CD1c-positive myeloid dendritic cell (primary cell): Measurements from ENCODE around the gene SPAG16.

Experiments
- DNase-seq: peaks from one replicate; pipeline ENCODE4 v3.0.0-alpha.2; 2016; ENCODE audit errors: extremely low spot score

Gene SPAG16

DNA sequence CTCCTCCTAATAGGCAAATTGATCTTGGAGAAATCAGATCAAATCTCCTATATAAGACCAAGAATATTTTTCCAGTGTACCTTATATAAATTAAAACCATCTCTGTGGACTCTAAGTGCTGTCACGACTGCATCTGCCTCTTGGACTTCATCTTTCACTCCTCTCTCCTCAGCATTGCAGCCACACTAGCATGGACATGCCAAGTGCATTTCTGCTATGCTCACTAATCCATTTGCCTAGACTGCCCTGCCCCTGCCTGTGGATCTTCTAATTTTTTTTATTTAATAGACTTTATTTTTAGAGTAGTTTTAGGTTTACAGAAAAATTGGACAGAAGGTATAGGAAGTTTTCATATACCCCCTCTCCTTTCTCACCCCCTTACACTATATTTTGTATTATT is 979.9 kb downstream of the SPAG16 start:
- DNase-seq, result no peak

DNA sequence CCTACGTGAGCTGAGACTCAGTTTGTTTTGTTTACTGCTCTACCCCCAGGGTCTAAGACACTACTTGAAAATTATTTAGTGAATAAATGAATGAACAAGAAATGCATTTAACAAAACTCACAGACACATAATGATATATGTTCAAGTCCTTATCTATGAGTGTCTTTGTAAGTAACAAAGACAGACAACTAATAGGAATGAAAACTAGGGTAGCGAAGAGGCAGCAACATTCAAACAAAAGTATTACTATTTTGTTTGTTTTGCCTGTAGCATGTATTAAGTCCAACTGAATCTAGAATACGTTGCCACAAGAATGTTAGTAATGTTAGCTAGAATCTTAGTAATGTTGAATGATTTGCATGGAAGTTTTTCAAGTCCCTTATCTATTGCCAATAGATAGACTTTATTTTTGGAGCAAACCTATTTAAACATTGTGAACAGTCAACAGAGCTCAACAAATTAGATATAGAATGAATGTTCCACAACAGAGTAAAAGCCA is 981.8 kb downstream of the SPAG16 start:
- DNase-seq, result no peak

DNA sequence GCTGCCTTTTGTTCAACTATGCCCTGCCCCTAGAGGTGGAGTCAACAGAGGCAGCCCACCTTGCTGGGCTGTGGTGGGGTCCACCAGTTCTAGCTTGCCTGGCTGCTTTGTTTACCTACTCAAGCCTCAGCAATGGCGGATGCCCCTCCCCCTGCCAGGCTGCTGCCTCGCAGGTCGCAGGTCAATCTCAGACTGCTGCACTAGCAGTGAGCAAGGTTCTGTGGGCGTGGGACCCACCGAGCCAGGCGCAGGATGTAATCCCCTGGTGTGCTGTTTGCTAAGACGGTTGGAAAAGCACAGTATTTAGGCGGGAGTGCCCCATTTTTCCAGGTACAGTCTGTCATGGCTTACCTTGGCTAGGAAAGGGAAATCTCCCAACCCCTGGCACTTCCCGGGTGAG is 993.6 kb downstream of the SPAG16 start:
- no peak for DNase-seq

DNA sequence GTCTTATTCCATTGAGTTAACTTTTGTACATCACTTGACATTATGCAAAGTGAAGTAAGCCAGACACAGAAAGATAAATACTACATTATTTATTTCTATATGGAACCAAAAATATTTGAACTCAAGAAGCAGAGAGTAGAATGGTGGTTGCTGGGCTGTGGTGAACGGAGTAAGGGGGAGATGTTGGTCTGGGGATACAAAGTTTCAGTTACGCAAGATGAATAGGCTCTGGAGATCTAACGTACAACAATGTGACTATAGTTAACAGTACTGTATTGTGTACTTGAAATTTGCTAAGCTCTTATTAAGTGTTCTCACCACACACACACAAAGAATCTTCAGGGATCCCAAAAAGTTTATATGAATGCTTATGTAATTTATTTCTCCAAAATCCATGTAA is 1001.7 kb downstream of the SPAG16 start:
- DNase-seq, result no peak

DNA sequence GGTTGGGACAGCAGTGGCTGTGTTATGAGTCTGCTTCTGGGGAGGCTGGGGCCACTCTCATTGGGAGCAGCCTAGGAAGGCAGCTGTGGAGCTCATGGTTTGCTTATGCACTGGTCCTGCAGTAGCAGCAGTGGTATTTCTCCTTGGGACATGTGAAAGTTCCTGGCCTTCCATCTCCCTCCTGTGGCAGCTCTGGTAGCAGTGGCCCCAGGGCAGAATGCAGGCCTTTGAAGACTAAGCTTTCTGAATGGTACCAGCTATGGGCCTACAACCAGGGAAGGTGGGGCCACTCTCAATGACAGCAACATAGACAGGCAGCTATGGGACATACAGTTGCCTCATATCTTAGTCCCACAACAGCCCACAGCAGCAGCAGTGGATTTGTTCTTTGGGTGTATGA is 1009.3 kb downstream of the SPAG16 start:
- no peak for DNase-seq

DNA sequence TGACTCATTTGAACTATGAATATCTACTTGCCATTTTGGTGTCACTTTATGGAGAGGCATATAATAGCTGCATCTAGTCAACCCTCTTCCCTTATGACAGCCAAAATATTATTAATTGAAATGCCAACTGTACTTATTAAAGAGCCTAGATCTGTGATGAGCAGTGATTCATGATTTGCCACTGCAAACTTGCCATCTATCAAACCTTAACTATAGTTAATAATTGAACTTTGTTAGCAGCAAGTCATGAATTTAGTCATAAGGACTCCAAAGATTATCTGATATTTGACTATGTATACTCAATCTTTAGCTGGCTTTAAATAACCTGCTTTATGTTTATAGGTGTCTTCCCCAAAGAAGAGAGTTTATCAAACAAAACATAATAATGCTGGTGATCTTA is 1010.2 kb downstream of the SPAG16 start:
- DNase-seq, result no peak

DNA sequence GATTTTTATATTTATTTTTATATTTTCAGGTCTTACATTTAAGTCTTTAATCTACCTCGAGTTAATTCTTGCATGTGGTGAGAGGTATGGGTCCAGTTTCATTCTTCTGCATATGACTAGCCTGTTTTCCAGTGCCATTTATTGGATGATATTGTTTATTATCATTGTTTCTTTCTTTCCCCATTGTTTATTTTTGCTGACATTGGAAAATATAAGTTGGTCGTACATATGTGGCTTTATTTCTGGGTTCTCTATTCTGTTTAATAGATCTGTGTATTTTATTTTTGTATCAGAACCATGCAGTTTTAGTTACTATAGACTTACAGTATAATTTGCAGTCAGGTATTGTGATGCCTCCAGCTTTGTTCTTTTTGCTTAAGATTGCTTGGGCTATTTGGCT is 1013.2 kb downstream of the SPAG16 start:
- no peak for DNase-seq

DNA sequence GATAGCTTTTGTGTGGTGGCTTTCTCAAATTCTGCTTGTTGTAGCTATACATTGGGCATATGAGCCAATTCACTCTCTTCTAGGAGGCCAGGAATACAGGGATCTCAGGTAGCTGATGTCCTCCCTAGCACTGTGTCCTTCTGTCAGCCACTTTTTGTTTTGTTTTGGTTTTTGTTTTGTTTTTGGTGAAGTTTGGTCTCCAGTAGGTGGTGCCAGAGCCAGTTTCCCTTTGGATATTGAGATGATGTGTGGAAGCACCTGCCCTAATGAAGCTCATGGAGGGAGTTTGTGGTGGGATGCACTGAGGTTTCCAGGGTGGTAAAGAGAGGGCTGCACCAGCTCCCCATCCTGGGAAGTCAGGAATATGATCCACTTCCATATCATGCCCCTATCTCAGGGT is 1026.1 kb downstream of the SPAG16 start:
- no peak for DNase-seq

DNA sequence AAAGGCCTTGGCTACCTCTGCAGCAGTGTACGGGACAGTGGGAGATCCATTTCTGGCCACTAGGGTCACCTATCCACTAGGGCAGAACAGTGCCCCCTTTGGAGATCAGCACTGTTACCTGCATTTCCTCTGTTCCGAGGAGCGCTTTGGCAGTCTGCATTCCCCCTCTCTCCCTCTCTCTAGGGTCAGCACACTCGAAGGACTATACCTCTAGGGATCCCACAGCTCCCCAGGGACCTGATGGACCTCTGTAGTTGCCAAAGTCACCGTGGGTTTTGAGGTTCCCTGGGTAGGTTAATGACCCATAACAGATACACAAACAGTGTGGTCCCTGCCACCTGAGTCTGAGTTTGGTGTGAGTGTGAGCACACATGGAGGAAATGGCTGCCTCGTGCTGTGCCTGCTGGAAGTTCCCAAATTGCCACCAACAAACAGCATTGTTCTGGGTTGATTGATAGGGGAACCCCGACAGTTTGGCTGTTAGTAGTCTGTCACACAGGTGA is 1026.8 kb downstream of the SPAG16 start:
- DNase-seq, result no peak

DNA sequence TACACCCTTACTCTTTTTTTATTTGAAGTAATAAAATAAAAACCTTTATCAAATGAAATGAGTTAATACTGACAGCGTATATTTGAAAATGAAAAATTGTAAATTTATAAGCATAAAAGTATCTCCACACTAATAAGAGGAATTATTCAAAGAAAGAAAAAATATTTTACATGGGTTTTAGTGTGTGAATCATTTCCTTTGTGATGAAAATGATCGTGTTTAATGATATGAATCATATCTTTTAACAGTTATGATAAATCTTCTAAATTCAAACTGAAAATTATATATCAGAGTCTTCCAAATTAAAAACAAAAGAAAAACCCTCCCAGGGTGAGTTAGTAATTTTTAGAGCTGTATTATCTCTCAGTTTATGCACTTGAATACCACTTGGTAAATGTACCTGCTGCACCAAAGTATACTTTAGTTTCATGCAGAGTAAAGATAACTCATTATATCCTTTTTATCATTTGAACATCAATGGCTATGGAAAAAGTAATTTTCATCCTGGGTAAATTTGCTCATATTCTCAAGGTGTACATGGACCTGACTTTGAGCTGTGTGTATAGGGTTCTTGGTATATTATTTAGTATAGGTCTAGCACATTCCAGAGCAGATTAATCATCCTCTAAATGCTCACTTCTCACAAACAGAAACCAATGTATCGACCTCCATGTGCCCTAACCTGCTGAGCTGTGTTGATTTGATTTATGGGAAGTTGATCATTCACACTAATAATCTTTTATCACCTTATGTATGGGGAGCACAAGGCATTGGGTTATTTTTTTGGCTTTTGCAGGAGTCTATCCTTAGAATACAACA is 1027.9 kb downstream of the SPAG16 start:
- DNase-seq, result no peak

DNA sequence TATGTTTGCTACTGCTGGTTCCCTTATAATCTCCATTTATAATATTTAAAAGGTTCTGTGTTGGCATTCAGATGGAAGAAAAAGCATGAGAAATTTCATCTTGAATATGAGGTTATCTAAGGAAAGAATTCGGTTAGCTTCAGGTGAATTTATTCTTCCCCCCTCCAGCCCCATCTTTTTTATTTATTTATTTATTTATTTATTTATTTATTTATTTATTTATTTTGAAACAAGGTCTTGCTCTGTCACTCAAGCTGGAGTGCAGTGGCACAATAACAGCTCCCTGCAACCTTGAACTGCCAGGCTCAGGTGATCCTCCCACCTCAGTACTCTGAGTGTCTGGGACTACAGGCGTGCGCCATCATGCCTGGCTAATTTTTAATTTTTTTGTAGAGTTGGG is 1031.1 kb downstream of the SPAG16 start:
- DNase-seq, result no peak

DNA sequence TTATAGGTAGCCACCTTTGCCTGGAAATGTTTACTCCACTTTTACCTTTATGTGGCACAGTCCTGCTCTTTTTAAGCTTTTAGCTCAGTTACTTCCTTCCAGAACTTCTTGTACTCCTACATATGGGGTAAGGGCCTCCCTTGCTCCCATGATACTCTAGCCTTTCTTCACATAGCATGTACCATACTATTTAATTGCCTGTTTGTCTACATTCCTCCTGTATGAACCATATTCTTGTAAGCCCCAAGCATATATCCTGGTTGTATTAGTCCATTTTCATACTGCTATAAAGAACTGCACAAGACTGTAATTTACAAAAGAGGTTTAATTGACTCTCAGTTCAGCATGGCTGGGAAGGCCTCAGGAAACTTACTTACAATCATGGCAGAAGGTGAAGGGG is 1035.9 kb downstream of the SPAG16 start:
- DNase-seq, result no peak

DNA sequence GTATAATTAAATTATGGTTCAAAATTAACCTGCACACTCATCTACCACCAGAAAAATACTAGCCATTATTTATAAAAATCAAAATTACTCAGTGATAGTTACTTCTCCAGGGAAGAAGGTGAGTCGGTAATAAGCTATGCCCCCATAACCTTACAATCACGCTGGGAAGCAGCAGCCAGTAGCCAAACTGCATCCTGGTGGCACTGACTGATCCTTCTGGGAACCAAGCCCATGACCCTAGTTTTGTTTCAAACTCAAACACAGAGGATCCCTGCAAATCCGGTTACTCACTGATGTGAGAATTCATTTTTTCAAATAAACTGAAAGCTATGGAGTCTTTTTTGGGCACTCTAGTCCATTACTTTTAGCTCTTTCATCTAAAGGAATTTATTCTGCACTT is 1038.4 kb downstream of the SPAG16 start:
- no peak for DNase-seq

DNA sequence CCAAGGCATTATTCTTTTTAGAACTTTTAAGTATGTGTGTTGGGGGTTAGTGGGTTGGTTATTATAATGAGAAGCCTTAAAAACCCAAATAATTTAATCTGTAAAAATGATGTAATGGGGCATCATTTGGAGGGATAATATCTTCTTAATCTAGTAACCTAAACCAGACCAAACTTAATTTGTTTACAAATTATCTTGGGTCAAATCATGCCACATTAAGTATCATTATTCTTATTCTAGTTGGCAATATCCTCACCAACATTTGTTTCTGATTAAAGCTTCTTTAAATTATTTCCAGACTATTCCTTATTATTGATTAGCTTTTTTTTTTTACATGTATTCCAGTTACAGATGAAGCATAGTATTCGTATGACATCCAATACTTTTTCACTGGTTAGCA is 1041.1 kb downstream of the SPAG16 start:
- DNase-seq, result no peak

DNA sequence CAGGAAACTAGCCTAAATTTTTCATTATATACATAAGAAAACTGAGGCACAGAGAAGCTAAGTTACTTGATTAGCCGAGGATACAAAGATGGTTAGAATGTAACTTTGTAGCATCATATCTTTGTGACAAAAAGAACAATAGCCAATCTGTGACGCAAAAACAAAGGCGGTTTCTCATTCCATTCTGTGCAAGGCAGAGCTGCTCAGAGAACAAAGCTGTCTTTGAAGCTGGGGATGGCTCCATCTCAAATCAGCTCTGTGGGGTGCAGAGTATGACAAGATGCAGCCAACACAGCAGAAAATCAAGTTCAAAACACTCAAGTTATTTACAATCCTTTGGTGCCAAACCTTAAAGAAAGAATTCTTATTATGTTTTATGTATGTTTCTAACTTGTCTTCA is 1044.7 kb downstream of the SPAG16 start:
- no peak for DNase-seq

DNA sequence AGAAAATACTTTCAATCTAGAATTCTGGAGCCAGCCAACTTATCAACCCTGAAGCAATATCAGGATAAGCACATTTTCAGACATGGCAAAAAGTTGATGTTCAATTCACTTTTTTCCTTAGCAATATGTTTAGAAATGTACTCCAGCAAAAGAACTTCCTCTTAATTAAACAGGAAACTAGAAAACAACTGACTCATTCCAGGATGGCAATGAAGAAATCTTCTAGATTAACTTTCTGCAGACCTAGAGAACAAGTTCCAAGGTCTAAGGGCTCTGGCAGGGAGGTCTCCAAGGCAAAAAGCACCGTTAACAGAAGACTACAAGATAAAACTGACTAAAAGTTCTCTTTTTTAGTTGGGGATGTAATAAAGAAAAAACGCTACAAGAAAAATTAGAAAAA is 1057.4 kb downstream of the SPAG16 start:
- DNase-seq, result peak; percentile 86

DNA sequence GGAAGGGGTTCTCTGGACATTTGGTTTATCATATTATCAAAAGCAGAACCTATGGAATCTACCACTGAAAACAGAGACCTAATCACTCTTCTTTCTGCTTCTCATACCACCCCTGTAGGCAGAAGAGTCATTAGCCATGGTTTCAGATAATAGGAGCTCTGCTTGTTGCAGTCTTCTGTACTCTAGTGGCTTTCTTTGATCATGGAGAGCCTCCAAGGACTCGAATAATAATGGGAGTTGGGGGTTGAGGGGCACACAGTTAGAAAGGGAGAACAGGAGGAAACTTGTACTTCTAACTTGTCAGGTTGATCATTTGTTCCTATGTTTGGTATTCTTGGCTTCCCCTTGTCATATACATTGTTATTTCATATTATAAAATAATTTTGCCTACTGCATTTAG is 1074.2 kb downstream of the SPAG16 start:
- no peak for DNase-seq

DNA sequence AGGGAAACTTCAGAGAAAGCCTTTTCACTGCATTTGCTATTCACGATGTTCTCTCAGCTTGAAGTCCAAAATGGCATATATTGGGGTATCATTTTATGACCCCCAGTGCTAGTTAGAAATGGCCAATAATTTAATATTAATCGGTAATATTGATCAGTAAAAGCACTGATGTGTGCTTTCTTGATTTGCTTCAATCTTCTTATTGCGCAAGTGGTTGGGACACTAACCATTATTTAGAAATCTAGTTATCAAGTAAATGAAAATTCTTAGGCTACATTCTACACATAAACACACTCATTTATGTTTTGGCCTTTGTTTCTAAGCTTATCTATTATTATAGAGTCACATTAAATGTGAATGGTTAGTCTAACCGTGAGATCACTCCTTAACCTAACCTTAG is 1076.9 kb downstream of the SPAG16 start:
- DNase-seq, result no peak

DNA sequence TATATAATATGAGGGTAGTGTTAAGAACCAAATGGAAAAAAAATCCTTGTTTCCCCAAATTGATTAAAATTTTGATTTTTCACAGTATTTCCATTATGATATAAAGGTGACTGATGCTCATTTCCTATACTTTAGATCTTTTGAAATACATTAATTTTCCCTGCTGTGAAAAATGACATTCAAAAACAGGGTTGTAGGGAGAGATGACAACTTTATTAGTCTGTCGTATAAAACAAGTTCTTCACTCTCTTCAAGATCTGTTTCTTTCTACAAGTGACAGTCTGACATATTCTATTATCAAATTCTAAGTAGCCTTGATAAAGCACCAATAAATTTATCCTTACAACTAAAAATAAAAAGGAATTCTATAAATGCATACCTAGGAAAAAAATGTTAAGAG is 1081.3 kb downstream of the SPAG16 start:
- no peak for DNase-seq

DNA sequence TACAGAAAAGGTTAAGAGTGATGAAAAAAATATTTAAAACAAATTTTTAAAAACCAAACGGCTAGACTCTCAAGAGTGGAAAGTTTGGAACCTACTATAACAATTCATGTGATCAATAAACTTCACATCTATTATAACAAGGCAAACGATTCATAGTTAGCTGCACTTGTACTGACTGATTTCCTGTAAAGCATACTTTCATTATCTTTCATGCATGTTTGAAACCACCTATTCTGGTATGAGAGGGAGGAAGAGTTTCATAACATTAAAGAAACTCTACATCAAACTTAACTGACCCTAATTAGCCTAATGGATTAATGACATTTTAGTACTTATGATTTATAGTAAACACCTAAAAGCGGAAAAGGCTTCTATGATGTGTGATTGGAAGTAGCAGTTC is 1082.9 kb downstream of the SPAG16 start:
- no peak for DNase-seq

DNA sequence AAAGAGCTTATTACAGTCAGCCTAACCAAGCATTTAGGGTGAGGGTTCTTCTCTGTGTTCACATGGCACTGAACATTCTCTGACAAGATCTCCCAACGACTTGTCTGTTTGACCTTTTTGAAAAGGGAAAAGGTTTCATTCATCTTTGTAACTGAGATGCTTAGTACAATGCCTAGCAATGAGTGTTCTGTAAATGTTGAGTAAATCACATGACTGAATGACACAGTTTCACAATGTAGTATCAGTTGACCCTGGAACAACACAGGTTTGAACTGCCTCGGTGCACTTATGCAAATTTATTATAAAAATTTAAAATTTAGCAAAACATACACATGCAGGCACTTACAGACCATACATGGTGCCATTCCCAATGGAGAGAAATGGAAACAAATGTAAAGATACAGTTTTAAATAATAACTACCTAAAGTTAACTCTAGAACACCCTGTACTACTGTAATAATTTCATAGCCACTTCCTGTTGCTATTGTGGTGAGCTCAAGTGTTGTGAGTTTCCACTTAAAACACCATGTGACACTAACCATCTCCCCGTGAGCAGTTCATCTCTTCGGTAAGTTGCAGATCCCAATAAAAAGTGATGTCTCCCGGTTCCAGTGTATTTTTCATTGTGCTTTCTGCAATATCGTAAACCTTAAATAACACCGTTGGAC is 1092.5 kb downstream of the SPAG16 start:
- no peak for DNase-seq

DNA sequence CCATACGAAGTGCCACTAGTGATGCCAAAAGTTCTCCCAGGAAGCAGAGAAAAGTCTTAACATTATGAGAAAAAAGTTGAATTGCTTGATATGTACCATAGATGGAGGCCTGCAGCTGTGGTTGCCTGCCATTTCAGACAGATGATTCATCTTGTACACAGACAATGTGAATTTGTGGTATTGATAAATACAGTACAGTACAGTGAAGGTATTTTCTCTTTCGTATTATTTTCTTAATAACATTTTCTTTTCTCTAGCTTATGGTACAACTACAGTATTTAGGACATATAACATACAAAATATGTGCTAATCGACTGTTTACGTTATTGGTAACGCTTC is 1093.0 kb downstream of the SPAG16 start:
- DNase-seq, result no peak

DNA sequence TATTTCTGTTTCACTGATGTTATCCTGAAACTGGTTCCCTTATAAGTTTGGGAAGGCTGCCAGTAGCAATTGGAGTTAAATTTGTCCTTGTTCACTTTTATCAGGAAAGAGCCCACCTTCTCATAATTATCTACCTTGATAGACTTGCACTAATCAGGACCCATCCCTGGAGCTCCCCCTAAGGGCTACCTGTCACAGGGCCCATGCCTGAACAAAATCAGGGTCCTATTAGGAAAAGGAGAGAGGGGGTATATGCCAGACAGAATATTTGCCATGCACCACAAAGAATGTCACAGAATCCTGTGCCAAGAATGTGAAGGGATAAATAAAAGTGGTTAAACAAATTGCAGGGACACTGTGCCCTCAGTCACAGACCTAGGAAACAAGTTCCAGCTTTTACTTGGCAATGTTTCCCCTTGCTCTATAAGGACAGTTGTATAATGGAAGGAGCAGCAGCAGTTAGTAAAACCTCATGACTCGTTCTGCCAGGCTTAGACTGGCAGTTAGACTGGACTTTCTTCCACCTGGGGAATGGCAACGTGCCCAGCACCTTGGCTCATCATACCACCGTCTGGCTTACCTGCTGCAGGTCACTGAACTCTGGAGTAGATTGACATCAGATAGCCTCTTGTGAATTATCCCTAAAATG is 1094.3 kb downstream of the SPAG16 start:
- no peak for DNase-seq
